ENCODE data around the gene UGT3A1.

DNA sequence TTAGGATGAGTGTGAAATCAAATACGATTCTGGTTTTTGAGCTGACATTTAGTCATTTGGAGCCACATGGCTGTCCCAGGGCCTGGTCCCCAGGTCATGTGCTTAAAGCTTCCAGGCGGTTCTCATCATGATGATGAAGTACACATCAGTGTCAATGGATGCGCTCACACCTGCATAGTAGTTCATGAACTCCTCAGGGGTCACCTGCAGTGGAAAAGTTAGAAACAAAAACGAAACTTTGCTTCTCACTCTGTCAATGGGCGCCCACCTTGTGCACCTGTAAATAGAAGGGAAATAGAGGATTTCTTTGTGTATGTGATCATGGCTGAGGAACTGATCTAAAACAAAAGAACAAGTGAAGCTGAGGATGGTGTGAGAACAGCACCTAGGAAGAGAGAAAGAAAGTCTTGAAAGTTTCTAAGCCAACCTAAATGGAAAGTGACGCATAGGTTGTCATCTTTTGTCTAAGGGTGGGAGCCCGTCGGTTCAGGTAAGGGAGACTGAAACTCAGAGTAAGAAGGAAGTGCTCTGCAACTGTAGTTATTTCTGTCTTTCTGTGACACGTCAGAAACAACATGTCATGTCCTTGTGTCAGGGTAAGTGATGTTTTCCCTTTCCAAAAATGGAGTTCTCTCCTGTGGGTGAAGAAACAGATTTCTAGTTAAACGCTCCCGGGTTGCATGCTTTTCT, 86.6 kb downstream of the UGT3A1 start:
- TF ChIP-seq, protein P1, sequence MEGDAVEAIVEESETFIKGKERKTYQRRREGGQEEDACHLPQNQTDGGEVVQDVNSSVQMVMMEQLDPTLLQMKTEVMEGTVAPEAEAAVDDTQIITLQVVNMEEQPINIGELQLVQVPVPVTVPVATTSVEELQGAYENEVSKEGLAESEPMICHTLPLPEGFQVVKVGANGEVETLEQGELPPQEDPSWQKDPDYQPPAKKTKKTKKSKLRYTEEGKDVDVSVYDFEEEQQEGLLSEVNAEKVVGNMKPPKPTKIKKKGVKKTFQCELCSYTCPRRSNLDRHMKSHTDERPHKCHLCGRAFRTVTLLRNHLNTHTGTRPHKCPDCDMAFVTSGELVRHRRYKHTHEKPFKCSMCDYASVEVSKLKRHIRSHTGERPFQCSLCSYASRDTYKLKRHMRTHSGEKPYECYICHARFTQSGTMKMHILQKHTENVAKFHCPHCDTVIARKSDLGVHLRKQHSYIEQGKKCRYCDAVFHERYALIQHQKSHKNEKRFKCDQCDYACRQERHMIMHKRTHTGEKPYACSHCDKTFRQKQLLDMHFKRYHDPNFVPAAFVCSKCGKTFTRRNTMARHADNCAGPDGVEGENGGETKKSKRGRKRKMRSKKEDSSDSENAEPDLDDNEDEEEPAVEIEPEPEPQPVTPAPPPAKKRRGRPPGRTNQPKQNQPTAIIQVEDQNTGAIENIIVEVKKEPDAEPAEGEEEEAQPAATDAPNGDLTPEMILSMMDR (IDR thresholded peaks at IDR 0.05) = no peak
- no peak for TF ChIP-seq POLR2AphosphoS5 (IDR thresholded peaks at IDR 0.05)

All from prostate gland (tissue), 2 donors.